Measurements from ENCODE around the gene TPGS1. TPM values are rescaled to one million over a fixed set of nuclear protein-coding genes. Genes with fewer than 3 reads are reported as not detected.

Gene TPGS1
- total and polyA plus RNA-seq, 8 donors: 1.2 to 65.5 (median 25.0) TPM

- DNase-seq: no peak
- intact Hi-C loops (cut with DNase I; ENCODE audit: low total_unique reads): no loop called here
- H3K4me1 ChIP-seq: peaks cover 16 to 25% (median 18%) of the 10 kb centered on the region in 4 donors
- H3K4me3 ChIP-seq: no peak overlapping the region
- no peaks in the 10 kb centered on the region for H3K27me3 ChIP-seq
- H3K36me3 ChIP-seq: peaks cover 45 to 76% (median 68%) of the 10 kb centered on the region in 4 donors
- H3K27ac ChIP-seq: no peak overlapping the region
- TF ChIP-seq POLR2A (IDR thresholded peaks at IDR 0.05): no peak
- 82 to 92% (median 90%) methylated on average over 36 to 40 of the region's 40 CpGs for WGBS, 5 donors
- H3K9me3 ChIP-seq: no peaks in the 10 kb centered on the region
These were observed 31.5 kb downstream of the TPGS1 start for GRCh38 chr19:538641-539428.

- intact Hi-C loops (cut with DNase I; ENCODE audit: low total_unique reads): no loop called here
- 86 to 93% (median 90%) methylated on average over 21 to 30 of the region's 30 CpGs for WGBS, 5 donors
These were observed 32.2 kb downstream of the TPGS1 start for GRCh38 chr19:539429-540030.

GRCh38 chr19:540867-541637 is 33.8 kb downstream of the TPGS1 start:
- H3K36me3 ChIP-seq: peaks cover 40 to 63% (median 60%) of the 10 kb centered on the region in 4 donors

More at GRCh38 chr19:539429-540030, 32.2 kb downstream of the TPGS1 start:
- Histone ChIP-seq H3K9me3 (no peaks in the 10 kb centered on the region), H3K27ac (no peak overlapping the region), H3K36me3 (peaks cover 45 to 76% (median 68%) of the 10 kb centered on the region in 4 donors), H3K27me3 (no peaks in the 10 kb centered on the region), H3K4me3 (no peak overlapping the region), H3K4me1 (peaks cover 10 to 20% (median 14%) of the 10 kb centered on the region in 4 donors)
- DNase-seq: no peak
- TF ChIP-seq EP300 (IDR thresholded peaks at IDR 0.05) (no peak), POLR2AphosphoS5 (IDR thresholded peaks at IDR 0.05) (no peak), POLR2A (IDR thresholded peaks at IDR 0.05) (no peak), CTCF (IDR thresholded peaks at IDR 0.05) (no peak)

GRCh38 chr19:541699-542098 is 34.4 kb downstream of the TPGS1 start:
- Histone ChIP-seq H3K4me3 (no peak overlapping the region), H3K4me1 (peaks cover 0 to 8% (median 0%) of the 10 kb centered on the region in 4 donors), H3K36me3 (peaks cover 33 to 56% (median 53%) of the 10 kb centered on the region in 4 donors), H3K9me3 (no peaks in the 10 kb centered on the region), H3K27ac (no peak overlapping the region), H3K27me3 (peaks cover 0 to 8% (median 0%) of the 10 kb centered on the region in 3 donors)
- intact Hi-C loops (cut with DNase I; ENCODE audit: low total_unique reads): no loop called here
- DNase-seq: no peak
- no peak for TF ChIP-seq CTCF (IDR thresholded peaks at IDR 0.05)
- TF ChIP-seq EP300 (IDR thresholded peaks at IDR 0.05): no peak
- TF ChIP-seq POLR2AphosphoS5 (IDR thresholded peaks at IDR 0.05): no peak
- TF ChIP-seq POLR2A (IDR thresholded peaks at IDR 0.05): no peak
- WGBS, 5 donors: 88 to 94% (median 92%) methylated on average over 12 to 26 of the region's 26 CpGs

More at GRCh38 chr19:540867-541637, 33.8 kb downstream of the TPGS1 start:
- H3K27ac ChIP-seq: no peak overlapping the region
- H3K4me1 ChIP-seq: peaks cover 0 to 8% (median 1%) of the 10 kb centered on the region in 4 donors
- H3K27me3 ChIP-seq: peaks cover 0 to 7% (median 0%) of the 10 kb centered on the region in 3 donors
- TF ChIP-seq EP300 (IDR thresholded peaks at IDR 0.05) (no peak), POLR2AphosphoS5 (IDR thresholded peaks at IDR 0.05) (no peak), CTCF (IDR thresholded peaks at IDR 0.05) (no peak), POLR2A (IDR thresholded peaks at IDR 0.05) (no peak)
- no peaks in the 10 kb centered on the region for H3K9me3 ChIP-seq
- 90 to 92% (median 92%) methylated on average over 46 to 51 of the region's 51 CpGs for whole genome bisulfite sequencing, 5 donors
- intact Hi-C loops (cut with DNase I; ENCODE audit: low total_unique reads): no loop called here
- H3K4me3 ChIP-seq: no peak overlapping the region
- no peak for DNase-seq
